Right lobe of liver (tissue), 4 donors: Measurements from ENCODE around the gene SERTAD3.

Experiments used
- POLR2A ChIP-seq: fragments of 450-650 bp; IDR thresholded peaks from one replicate; pipeline ENCODE4 v1.6.1; 2017; ENCODE audit warnings: antibody characterized with exemption, mild to moderate bottlenecking
- TF ChIP-seq, protein P1 (sequence below), 4 donors: fragments of 200-600 bp in 3 of 4; fragments of 450-650 bp in 1 of 4; IDR thresholded peaks; one replicate each; pipeline versions ENCODE4 v1.5.1 to v1.8.0; 2016 to 2022; ENCODE audit warnings: antibody characterized with exemption in 4 of 4, mild to moderate bottlenecking in 2 of 4
- donor health status: DM: no; HTN: no; CAD: no.
- donor health status: DM: no; HTN: no; CAD: no.
- donor health status: DM: no; HTN: yes; CAD: no.

- TF ChIP-seq, protein P1, sequence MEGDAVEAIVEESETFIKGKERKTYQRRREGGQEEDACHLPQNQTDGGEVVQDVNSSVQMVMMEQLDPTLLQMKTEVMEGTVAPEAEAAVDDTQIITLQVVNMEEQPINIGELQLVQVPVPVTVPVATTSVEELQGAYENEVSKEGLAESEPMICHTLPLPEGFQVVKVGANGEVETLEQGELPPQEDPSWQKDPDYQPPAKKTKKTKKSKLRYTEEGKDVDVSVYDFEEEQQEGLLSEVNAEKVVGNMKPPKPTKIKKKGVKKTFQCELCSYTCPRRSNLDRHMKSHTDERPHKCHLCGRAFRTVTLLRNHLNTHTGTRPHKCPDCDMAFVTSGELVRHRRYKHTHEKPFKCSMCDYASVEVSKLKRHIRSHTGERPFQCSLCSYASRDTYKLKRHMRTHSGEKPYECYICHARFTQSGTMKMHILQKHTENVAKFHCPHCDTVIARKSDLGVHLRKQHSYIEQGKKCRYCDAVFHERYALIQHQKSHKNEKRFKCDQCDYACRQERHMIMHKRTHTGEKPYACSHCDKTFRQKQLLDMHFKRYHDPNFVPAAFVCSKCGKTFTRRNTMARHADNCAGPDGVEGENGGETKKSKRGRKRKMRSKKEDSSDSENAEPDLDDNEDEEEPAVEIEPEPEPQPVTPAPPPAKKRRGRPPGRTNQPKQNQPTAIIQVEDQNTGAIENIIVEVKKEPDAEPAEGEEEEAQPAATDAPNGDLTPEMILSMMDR (IDR thresholded peaks at IDR 0.05), result no peak
- no peak for TF ChIP-seq POLR2A
Observed at GRCh38 chr19:40445780-40446262, 1.7 kb upstream of the SERTAD3 start.
